HG02610 (cell line): Measurements from ENCODE around the gene ZSCAN5A.
"Not testable (repeated sequence)": the region's sequence is repeated elsewhere in the genome, so short reads cannot be mapped to it uniquely, and the experiment has no call there.

Experiments used
- ATAC-seq: cut with Tn5 transposase; IDR thresholded peaks from one replicate; pipeline ENCODE4 v1.9.1; 2021; ENCODE audit warnings: mild to moderate bottlenecking, moderate library complexity; ENCODE audit not compliant: unreplicated experiment

The ZSCAN5A gene

GRCh38 chr19:56314381-56315076 is at the start of gene ZSCAN5A:
ZSCAN5A (minus strand) TSS chr19:56314839; CDS start chr19:56225046, 89,793 bp downstream.
- ATAC-seq: peak; percentile 70

GRCh38 chr19:56360841-56361240 is 46.2 kb upstream of the ZSCAN5A start:
- ATAC-seq: no peak

- ATAC-seq: no peak
Observed at GRCh38 chr19:56356944-56357343, 42.3 kb upstream of the ZSCAN5A start.

GRCh38 chr19:56355517-56355916 is 40.9 kb upstream of the ZSCAN5A start:
- no peak for ATAC-seq

DNA sequence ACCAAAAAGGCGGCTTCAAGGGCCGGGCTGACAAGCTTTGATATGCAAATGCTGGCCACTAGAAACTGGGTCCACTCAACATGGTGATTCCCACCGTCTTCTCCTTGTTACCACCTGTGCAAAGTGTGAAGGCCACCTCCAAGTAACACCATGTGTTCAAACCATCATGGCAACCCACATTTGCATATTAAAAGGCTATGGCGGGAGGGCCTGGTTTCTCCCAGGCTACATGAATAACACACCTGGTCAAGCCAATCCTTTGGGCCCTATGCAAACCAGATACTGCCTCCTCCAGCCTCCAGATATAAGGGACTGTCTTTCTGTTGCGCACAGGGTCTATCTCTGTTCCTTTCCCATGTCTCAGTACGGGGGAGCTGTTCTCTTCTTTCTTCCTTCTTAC is 36.6 kb upstream of the ZSCAN5A start:
- ATAC-seq: no peak

DNA sequence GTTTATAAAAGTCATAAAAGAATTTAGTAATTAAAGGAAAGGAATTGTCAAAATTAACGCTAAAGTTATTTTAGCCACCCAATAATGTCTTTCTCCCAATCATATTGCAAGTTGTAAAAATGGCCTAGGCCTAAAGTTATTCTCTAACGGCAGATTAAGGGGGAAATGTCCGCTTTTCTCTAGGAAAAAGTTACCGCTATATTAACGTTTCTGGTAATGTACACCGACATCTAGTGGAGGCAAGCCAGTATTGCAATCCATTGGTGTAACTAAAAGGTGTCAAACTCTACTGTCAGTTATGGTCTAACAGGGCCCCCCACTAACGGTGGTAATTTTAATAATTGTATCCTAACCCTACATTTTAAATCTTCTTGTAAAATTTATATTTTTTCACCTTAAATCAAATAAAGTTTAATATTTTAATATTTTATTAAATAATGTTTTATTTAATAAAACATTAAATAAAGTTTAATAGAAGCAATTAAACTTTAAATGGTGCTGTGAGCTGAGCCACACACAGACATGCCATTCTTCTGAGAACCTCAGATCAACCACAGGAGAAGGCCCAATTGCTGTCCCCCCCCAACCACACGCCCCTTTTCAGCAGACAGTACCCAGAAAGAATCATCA is 35.9 kb upstream of the ZSCAN5A start:
- no peak for ATAC-seq

GRCh38 chr19:56348289-56348877 is 33.7 kb upstream of the ZSCAN5A start:
- no peak for ATAC-seq

- no peak for ATAC-seq
Observed at GRCh38 chr19:56347163-56347778, 32.6 kb upstream of the ZSCAN5A start.

GRCh38 chr19:56341948-56342347 is 27.3 kb upstream of the ZSCAN5A start:
- ATAC-seq: no peak

DNA sequence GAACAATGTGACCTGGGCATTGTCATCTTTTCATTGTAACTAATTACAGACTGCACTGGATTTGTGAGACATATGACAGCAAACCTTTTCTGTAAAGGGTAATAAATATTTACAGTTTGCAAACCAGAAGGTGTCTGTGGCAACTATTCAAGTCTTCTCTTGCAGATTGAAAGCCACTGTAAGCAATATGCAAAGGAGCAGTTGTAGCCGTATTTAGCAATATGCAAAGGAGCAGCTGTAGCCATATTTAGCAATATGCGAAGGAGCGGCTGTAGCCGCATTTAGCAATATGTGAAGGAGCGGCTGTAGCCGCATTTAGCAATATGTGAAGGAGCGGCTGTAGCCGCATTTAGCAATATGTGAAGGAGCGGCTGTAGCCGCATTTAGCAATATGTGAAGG is 24.4 kb upstream of the ZSCAN5A start:
- ATAC-seq: not testable (repeated sequence)

- ATAC-seq: not testable (repeated sequence)
Observed at GRCh38 chr19:56337077-56337476, 22.4 kb upstream of the ZSCAN5A start.

GRCh38 chr19:56335371-56335770 is 20.7 kb upstream of the ZSCAN5A start:
- not testable (repeated sequence) for ATAC-seq

DNA sequence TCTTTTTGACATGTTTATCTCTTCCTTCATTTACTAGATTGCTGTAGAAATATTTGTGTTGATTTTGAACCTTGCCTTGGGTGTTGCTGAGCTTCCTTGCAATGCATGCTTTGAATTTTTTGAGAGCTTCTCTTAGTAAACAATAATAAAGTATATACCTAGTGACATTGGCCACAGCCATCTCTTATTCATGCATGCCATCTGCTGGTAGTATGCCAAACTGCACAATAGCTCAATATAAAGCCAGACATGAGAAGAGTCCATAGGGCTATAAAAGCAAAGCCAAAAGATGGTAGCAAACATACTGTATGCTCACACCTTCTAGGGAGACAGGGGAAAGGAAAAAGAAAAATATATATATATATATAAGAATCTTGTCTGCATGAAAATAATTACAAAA is 18.9 kb upstream of the ZSCAN5A start:
- ATAC-seq: no peak

GRCh38 chr19:56332695-56333094 is 18.1 kb upstream of the ZSCAN5A start:
- ATAC-seq: no peak

GRCh38 chr19:56324436-56324835 is 9.8 kb upstream of the ZSCAN5A start:
- no peak for ATAC-seq

DNA sequence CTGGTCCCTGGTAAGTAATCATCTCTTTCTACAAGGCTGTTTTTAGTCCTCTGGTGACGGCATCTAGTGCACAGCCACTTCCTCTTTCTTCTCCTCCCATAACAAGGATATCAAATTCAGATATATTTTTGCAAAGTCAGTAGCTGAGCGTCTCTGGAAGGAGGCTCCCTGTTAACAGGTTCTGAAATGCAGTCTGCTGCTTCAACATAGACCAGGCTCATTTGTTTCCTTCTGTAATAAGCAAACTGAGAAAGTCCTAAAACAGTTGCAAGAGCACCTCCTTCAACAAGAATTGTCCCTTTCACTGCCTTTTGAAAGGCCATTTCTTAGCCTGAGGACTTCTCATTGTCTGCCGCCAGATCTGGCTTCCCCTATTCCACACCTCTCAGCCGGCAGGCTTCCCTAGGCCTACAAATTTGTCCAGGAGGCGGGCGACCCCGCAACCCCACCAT is 7.4 kb upstream of the ZSCAN5A start:
- no peak for ATAC-seq

GRCh38 chr19:56321254-56321988 is 6.8 kb upstream of the ZSCAN5A start:
- no peak for ATAC-seq

DNA sequence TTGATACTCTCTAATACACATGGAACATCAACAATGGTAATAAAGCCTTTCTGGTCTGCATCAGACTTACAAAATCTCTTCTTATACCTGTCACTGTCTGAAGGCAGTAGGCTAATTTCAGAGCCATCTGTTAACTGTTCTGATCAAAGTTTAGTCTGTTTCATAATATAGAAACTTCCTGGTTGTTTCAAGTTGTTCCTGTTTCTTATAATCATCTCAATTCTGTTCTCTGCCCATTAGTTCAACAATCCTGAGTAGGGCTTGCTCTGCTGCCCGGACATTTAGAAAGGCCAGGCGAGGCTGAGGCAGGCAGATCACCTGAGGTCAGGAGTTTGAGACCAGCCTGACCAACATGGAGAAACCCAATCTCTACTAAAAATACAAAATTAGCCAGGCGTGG is 5.4 kb upstream of the ZSCAN5A start:
- ATAC-seq: no peak

DNA sequence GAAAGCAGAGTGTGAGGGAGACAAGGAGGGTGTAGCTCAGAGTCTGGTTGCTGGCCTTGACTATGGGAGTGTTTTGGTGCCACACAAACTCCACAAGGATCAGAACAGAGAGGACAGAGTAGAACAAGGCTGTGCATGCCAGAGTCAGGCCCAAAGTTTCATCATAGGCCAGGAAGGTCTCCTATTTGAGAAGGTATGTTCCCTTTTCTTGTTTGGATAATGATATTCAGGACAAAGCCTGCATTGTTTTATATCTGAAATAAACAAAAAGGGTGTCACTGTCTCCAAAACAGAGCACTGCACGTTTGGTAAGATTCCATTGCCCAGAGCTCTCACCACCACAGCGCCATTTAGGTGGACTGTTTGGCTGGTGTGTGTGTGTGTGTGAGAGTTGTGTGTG is 3.1 kb upstream of the ZSCAN5A start:
- ATAC-seq: no peak

GRCh38 chr19:56316728-56317127 is 2.1 kb upstream of the ZSCAN5A start:
- ATAC-seq: no peak
